Neutrophil (primary cell): Measurements from ENCODE around the gene CELF4.

ENCODE experiments used
- H3K27ac ChIP-seq: fragments of 200-600 bp; sonication (generic); 2 replicates; pipeline ENCODE4 v1.5.1; 2016; ENCODE audit warnings: mild to moderate bottlenecking, moderate library complexity
- H3K27me3 ChIP-seq: fragments of 200-600 bp; sonication (generic); 2 replicates; pipeline ENCODE4 v1.6.0; 2016; ENCODE audit warnings: mild to moderate bottlenecking
- H3K36me3 ChIP-seq: fragments of 200-600 bp; sonication (generic); 2 replicates; pipeline ENCODE4 v1.5.1; 2017
- H3K4me1 ChIP-seq, 2 experiments: fragments of 200-600 bp in 1 of 2; sonication (generic) in 1 of 2; 1 replicate in 1 of 2; 2 replicates in 1 of 2; pipeline versions ENCODE4 v1.5.1 to v1.6.1; 2013 to 2016; ENCODE audit warnings: low read depth in 1 of 2, low read length in 1 of 2, mild to moderate bottlenecking in 1 of 2, moderate library complexity in 1 of 2; ENCODE audit not compliant: control insufficient read depth in 1 of 2, insufficient read depth in 1 of 2
- H3K4me3 ChIP-seq, 2 experiments: fragments of 200-600 bp in 1 of 2; sonication (generic) in 1 of 2; 1 replicate in 1 of 2; 2 replicates in 1 of 2; pipeline ENCODE4 v1.5.1; 2013 to 2016; ENCODE audit warnings: low read depth in 1 of 2, low read length in 1 of 2, mild to moderate bottlenecking in 1 of 2, moderate library complexity in 1 of 2
- H3K9me3 ChIP-seq: fragments of 200-600 bp; sonication (generic); 2 replicates; pipeline ENCODE4 v1.5.1; 2016
- CTCF ChIP-seq: fragments of 200-600 bp; sonication (generic); IDR thresholded peaks from 2 replicates; pipeline ENCODE4 v1.5.1; 2016; ENCODE audit warnings: antibody characterized with exemption

CELF4 gene

GRCh38 chr18:37314534-37314933 is 251.1 kb downstream of the CELF4 start:
- no peak for TF ChIP-seq CTCF
- Histone ChIP-seq H3K4me3 (no peak overlapping the region), H3K9me3 (no peaks in the 10 kb centered on the region), H3K27me3 (no peaks in the 10 kb centered on the region), H3K36me3 (no peaks in the 10 kb centered on the region), H3K27ac (no peak overlapping the region), H3K4me1 (no peaks in the 10 kb centered on the region)

GRCh38 chr18:37313624-37314023 is 252.0 kb downstream of the CELF4 start:
- Histone ChIP-seq H3K4me3 (no peak overlapping the region), H3K36me3 (no peaks in the 10 kb centered on the region), H3K27ac (no peak overlapping the region), H3K4me1 (no peaks in the 10 kb centered on the region), H3K27me3 (no peaks in the 10 kb centered on the region), H3K9me3 (no peaks in the 10 kb centered on the region)
- TF ChIP-seq CTCF, result no peak

- H3K36me3 ChIP-seq, result no peaks in the 10 kb centered on the region
- no peak for TF ChIP-seq CTCF
- H3K27me3 ChIP-seq, result no peaks in the 10 kb centered on the region
- H3K4me3 ChIP-seq, result no peak overlapping the region
- no peaks in the 10 kb centered on the region for H3K9me3 ChIP-seq
- H3K4me1 ChIP-seq, result no peaks in the 10 kb centered on the region
- no peak overlapping the region for H3K27ac ChIP-seq
These were observed 255.7 kb downstream of the CELF4 start for GRCh38 chr18:37309861-37310260.

- H3K27me3 ChIP-seq, result no peaks in the 10 kb centered on the region
- H3K36me3 ChIP-seq, result no peaks in the 10 kb centered on the region
- no peak for TF ChIP-seq CTCF
- no peaks in the 10 kb centered on the region for H3K9me3 ChIP-seq
- H3K4me3 ChIP-seq, result no peak overlapping the region
- H3K4me1 ChIP-seq, result no peaks in the 10 kb centered on the region
- no peak overlapping the region for H3K27ac ChIP-seq
These were observed 256.5 kb downstream of the CELF4 start for GRCh38 chr18:37309059-37309458.

GRCh38 chr18:37307181-37307580 is 258.4 kb downstream of the CELF4 start:
- Histone ChIP-seq H3K27me3 (no peaks in the 10 kb centered on the region), H3K9me3 (no peaks in the 10 kb centered on the region), H3K27ac (no peak overlapping the region), H3K4me3 (no peak overlapping the region), H3K4me1 (no peaks in the 10 kb centered on the region), H3K36me3 (no peaks in the 10 kb centered on the region)
- TF ChIP-seq CTCF, result no peak

- H3K4me1 ChIP-seq, result no peaks in the 10 kb centered on the region
- no peak for TF ChIP-seq CTCF
- no peak overlapping the region for H3K27ac ChIP-seq
- H3K4me3 ChIP-seq, result no peak overlapping the region
- H3K27me3 ChIP-seq, result no peaks in the 10 kb centered on the region
- H3K36me3 ChIP-seq, result no peaks in the 10 kb centered on the region
- H3K9me3 ChIP-seq, result no peaks in the 10 kb centered on the region
These were observed 259.2 kb downstream of the CELF4 start for GRCh38 chr18:37306432-37306831.
